ENCODE results near the gene RAPGEF5.

GRCh38 chr7:22406715-22407114 lies 49.8 kb upstream of the RAPGEF5 start:
- TF ChIP-seq CTCF (IDR thresholded peaks at IDR 0.05) (no peak), POLR2A (IDR thresholded peaks at IDR 0.05) (no peak)
